HepG2 (cell line): Measurements from ENCODE around the gene CGB3. TPM values are rescaled to one million over a fixed set of nuclear protein-coding genes. Genes with fewer than 3 reads are reported as not detected.

ENCODE experiments used
- ATAC-seq: fragments of 200-7000 bp; cut with Tn5 transposase; 3 replicates; pipeline ENCODE4 v1.9.1; 2020; ENCODE audit warnings: mild to moderate bottlenecking, moderate library complexity
- BruUV-seq: library from RNA; stranded (reverse); fragments of 400-500 nt; replicated peaks from 2 replicates; lab custom pipeline; 2021; lab: Mats Ljungman, UMichigan
- CTCF ChIA-PET: fragments of 300-600 bp; formaldehyde crosslinking; extraction: SDS; loops from one replicate; lab custom pipeline; 2021; ENCODE audit warnings: low total read pairs, inconsistent platforms, low intra/inter-chr PET ratio; lab: Yijun Ruan, JAX
- POLR2A ChIA-PET: fragments of 350-600 bp; sonication (Branson Sonifier 250); formaldehyde crosslinking; loops from one replicate; lab custom pipeline; 2020; ENCODE audit warnings: antibody characterized with exemption, inconsistent platforms; lab: Yijun Ruan, JAX
- DNase-seq: peaks from one replicate; pipeline ENCODE4 v3.0.0-alpha.2; 2015; ENCODE audit warnings: low spot score
- FAIRE-seq: peaks from 3 replicates; lab custom pipeline; 2011; peaks lifted over from hg19 to GRCh38; lab: Jason Lieb, UNC
- H2AFZ ChIP-seq: one replicate; pipeline ENCODE4 v1.6.1; 2011; ENCODE audit warnings: low read length, inconsistent platforms
- H3K27ac ChIP-seq: fragments of 300-600 bp; 3 replicates; pipeline ENCODE4 v1.8.0; 2011; ENCODE audit warnings: mixed run types, mild to moderate bottlenecking, mixed read lengths, low read length, inconsistent platforms; ENCODE audit not compliant: insufficient read depth; ENCODE audit errors: extremely low read length
- H3K27me3 ChIP-seq, 2 experiments: fragments of 200-600 bp in 1 of 2; 2 replicates in 1 of 2; 3 replicates in 1 of 2; pipeline versions ENCODE4 v1.6.0 to v1.8.0; 2011; ENCODE audit warnings: low read length in 2 of 2, mild to moderate bottlenecking in 2 of 2, moderate library complexity in 2 of 2, inconsistent platforms in 1 of 2; ENCODE audit not compliant: insufficient read depth in 2 of 2, control insufficient read depth in 1 of 2
- H3K36me3 ChIP-seq, 2 experiments: fragments of 200-600 bp in 1 of 2; replicated peaks in 1 of 2; 2 replicates in 1 of 2; 3 replicates in 1 of 2; pipeline versions ENCODE4 v1.5.1 to v1.8.0; 2011; ENCODE audit warnings: low read length in 2 of 2, inconsistent platforms in 1 of 2; ENCODE audit not compliant: insufficient read depth in 2 of 2, control insufficient read depth in 1 of 2
- H3K4me1 ChIP-seq: 2 replicates; pipeline ENCODE4 v1.5.1; 2012; ENCODE audit warnings: low read length, inconsistent platforms; ENCODE audit not compliant: insufficient read depth
- H3K4me2 ChIP-seq: 2 replicates; pipeline ENCODE4 v1.6.0; 2011; ENCODE audit warnings: low read depth, low read length, inconsistent platforms
- H3K4me3 ChIP-seq, 3 experiments: fragments of 200-600 bp in 1 of 3; sonication (generic), shearing (Covaris generic) in 1 of 3; replicated peaks in 1 of 3; 2 replicates each; pipeline ENCODE4 v1.5.1; 2011 to 2016; ENCODE audit warnings: low read length in 3 of 3, inconsistent platforms in 2 of 3, low read depth in 2 of 3, mild to moderate bottlenecking in 2 of 3, control low read depth in 1 of 3, mixed read lengths in 1 of 3; ENCODE audit not compliant: insufficient read depth in 1 of 3
- H3K79me2 ChIP-seq: one replicate; pipeline ENCODE4 v1.6.1; 2011; ENCODE audit warnings: low read length, inconsistent platforms; ENCODE audit not compliant: insufficient read depth
- H3K9ac ChIP-seq: 2 replicates; pipeline ENCODE4 v1.6.0; 2011; ENCODE audit warnings: mild to moderate bottlenecking, low read depth, low read length, inconsistent platforms; ENCODE audit not compliant: insufficient read depth
- H3K9me3 ChIP-seq: 2 replicates; pipeline ENCODE4 v1.5.1; 2012; ENCODE audit warnings: mild to moderate bottlenecking, low read length
- H4K20me1 ChIP-seq: 2 replicates; pipeline ENCODE4 v1.6.0; 2011; ENCODE audit warnings: inconsistent platforms, mild to moderate bottlenecking, low read length, moderate library complexity; ENCODE audit not compliant: insufficient read depth
- ATF2 ChIP-seq: sonication (generic); formaldehyde crosslinking; IDR thresholded peaks from 2 replicates; pipeline ENCODE4 v1.4.0; 2020; ENCODE audit warnings: missing genetic modification reagents
- CBFB ChIP-seq: sonication (generic); formaldehyde crosslinking; IDR thresholded peaks from 2 replicates; pipeline ENCODE4 v1.4.0; 2020; ENCODE audit warnings: missing genetic modification reagents
- ELF1 ChIP-seq: sonication (generic); formaldehyde crosslinking; IDR thresholded peaks from 2 replicates; pipeline ENCODE4 v1.4.0; 2020; ENCODE audit warnings: missing genetic modification reagents
- HDAC6 ChIP-seq: fragments of 200-600 bp; sonication (generic); IDR thresholded peaks from 2 replicates; pipeline ENCODE4 v1.7.0; 2017; ENCODE audit warnings: mild to moderate bottlenecking, antibody characterized with exemption, low read length, low read depth
- HES4 ChIP-seq: sonication (generic); formaldehyde crosslinking; IDR thresholded peaks from 2 replicates; pipeline ENCODE4 v1.9.0; 2021; ENCODE audit warnings: mild to moderate bottlenecking, missing genetic modification reagents, borderline replicate concordance
- PAF1 ChIP-seq: IDR thresholded peaks from 2 replicates; pipeline ENCODE4 v1.6.1; 2016; ENCODE audit warnings: missing genetic modification reagents, missing compliant biosample characterization
- THRA ChIP-seq: sonication (generic); formaldehyde crosslinking; IDR thresholded peaks from 2 replicates; pipeline ENCODE4 v1.4.0; 2020; ENCODE audit warnings: missing genetic modification reagents, borderline replicate concordance
- WGBS: methylation state at CpG from one replicate; pipeline ENCODE4 v1.1.6; 2017; ENCODE audit warnings: low lambda C conversion rate; 5-methylcytosine and 5-hydroxymethylcytosine counted together
- in situ Hi-C: cut with HindIII; loops from 2 replicates; pipeline ENCODE4 v1.10.0; 2017; ENCODE audit warnings: low pct_unique_long_range_greater_than_20kb; ENCODE audit not compliant: extremely low pct_ligation_motif_present
- intact Hi-C: fragments of 100-400 bp; cut with micrococcal nuclease; formaldehyde crosslinking; loops from one replicate; pipeline ENCODE4 v1.10.0; 2022; ENCODE audit not compliant: unreplicated experiment
- polyA plus RNA-seq, 8 experiments: library from polyadenylated mRNA; depleted of rRNA in 3 of 8; stranded (reverse) in 7 of 8; unstranded in 1 of 8; fragments of >200 nt; fragmentation: Illumina TruSeq in 4 of 8; extraction: Trizol in 4 of 8; gene quantifications; 2 replicates each; pipeline versions ENCODE4 v1.2.1 to v1.2.3, GENCODE V29; 2011 to 2016; ENCODE audit warnings: low read depth in 4 of 8, missing spikeins in 1 of 8, mixed read lengths in 1 of 8; ENCODE audit not compliant: insufficient read depth in 1 of 8
- total RNA-seq, 5 experiments: library from RNA; depleted of rRNA; stranded (reverse); fragments of >200 nt; fragmentation: Illumina TruSeq; extraction: Trizol; gene quantifications; 2 replicates each; pipeline ENCODE4 v1.2.3, GENCODE V29; 2016; ENCODE audit warnings: low read depth in 1 of 5

Gene CGB3
- total and polyA plus RNA-seq, 2 of the 13 experiments (the other 11 are each of a cell fraction or from before 2014, with no cell fraction given): not detected

- Histone ChIP-seq H3K27me3 (no peaks in the 10 kb centered on the region), H3K4me2 (no peak overlapping the region), H3K9me3 (no peaks in the 10 kb centered on the region), H3K4me1 (no peaks in the 10 kb centered on the region), H3K27ac (no peak overlapping the region), H3K9ac (no peak overlapping the region), H3K36me3 (peaks cover 21 to 67% of the 10 kb centered on the region in 2 experiments), H3K4me3 (no peak overlapping the region), H4K20me1 (no peaks in the 10 kb centered on the region), H3K79me2 (no peaks in the 10 kb centered on the region), H2AFZ (no peak overlapping the region)
- CTCF ChIA-PET: no interaction called here
- in situ Hi-C loops (no loop called here), intact Hi-C loops (no loop called here)
- FAIRE-seq: no peak
- BruUV-seq: no TSS peak
- no peak for ATAC-seq
- TF ChIP-seq PAF1 (CRISPR knock-in tag): no peak
- TF ChIP-seq THRA (CRISPR knock-in tag): no peak
- TF ChIP-seq CBFB (CRISPR knock-in tag): no peak
- no peak for TF ChIP-seq ATF2 (CRISPR knock-in tag)
- no peak for TF ChIP-seq HES4 (CRISPR knock-in tag)
- no peak for TF ChIP-seq ELF1
- no peak for TF ChIP-seq HDAC6
- no peak for DNase-seq
- 97% methylated on average over 17 of the region's 18 CpGs for WGBS
- POLR2A ChIA-PET: no interaction called here
Measured at GRCh38 chr19:49009828-49010227, 14.3 kb downstream of the CGB3 start.
